Measurements from ENCODE around the gene JAKMIP1. TPM values are rescaled to one million over a fixed set of nuclear protein-coding genes. Genes with fewer than 3 reads are reported as not detected.

Gene JAKMIP1
- total RNA-seq (2022), result not detected in 2 replicates
- not detected for Bru-seq, nascent RNA
- BruChase-seq, experiment 1, labeled RNA remaining after a 6-hour chase, result percentile 13 among the genes with signal in this experiment
- BruChase-seq, experiment 2, labeled RNA remaining after a 2-hour chase, result not detected
- long read RNA-seq, result 0 reads

DNA sequence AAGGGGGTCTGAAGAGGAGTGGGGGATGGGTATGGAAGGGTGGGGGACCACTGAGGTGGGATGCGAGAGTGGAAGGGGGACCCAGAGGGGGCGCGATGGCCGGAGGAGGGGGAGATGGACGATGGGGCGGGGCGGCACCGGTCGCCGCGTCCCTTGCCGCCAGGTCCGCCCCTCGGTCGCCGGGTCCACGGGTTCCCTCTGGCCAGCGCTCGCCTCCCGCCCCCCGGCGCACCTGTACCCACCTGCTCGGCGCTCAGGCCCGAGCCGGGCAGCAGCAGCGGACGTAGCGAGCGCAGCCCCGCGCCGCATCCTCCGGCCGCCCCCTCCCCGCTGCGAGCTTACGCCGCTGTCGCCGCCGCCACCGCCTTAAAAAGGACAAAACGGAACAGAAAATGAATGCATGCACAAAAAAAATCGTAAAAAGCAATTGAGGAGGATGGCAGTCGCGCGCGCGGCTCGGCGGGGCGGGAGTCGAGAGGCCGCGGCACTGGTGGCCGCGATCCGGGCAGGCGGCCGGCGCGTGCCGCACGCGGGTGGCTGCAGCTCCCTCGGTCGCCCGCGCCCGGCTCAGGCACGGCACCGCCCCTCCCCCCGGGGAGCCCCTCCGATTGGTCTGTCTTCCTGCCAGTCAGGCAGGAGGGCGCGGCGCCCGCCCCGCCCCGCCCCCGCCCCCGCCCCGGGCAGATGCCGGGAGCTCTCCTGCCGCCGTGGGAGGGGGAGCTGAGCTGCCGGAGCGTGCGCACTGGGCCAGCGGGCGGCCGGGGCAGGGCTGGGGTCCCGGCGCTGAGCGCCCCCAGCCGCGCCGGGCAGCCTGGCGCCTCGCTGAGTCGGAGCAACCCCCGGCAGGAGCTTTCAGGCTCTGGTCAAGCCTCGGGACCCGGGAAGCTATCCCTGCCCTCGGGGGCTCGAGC lies at the start of gene JAKMIP1:
Gene JAKMIP1 (minus strand): TSS at position 539 of the 911 bp plus-strand sequence. CDS start 87,699 bp downstream, outside the sequence.
- Mint-ChIP-seq H3K4me1 (ENCODE audit: low read depth, unreplicated experiment) (no peaks in the 10 kb centered on the region), H3K27me3 (ENCODE audit: unreplicated experiment) (peaks cover 55% of the 10 kb centered on the region), H3K27ac (ENCODE audit: unreplicated experiment) (no peak within 1 kb of the TSS), H3K36me3 (ENCODE audit: insufficient read depth, unreplicated experiment) (peaks cover 6% of the 10 kb centered on the region), H3K4me3 (ENCODE audit: low read depth, unreplicated experiment) (peak within 1 kb of the TSS; percentile 60), H3K9me3 (ENCODE audit: low read depth, unreplicated experiment) (peaks cover 3% of the 10 kb centered on the region)
- DNase-seq, result peak; percentile 91
- TF ChIP-seq, protein P1, sequence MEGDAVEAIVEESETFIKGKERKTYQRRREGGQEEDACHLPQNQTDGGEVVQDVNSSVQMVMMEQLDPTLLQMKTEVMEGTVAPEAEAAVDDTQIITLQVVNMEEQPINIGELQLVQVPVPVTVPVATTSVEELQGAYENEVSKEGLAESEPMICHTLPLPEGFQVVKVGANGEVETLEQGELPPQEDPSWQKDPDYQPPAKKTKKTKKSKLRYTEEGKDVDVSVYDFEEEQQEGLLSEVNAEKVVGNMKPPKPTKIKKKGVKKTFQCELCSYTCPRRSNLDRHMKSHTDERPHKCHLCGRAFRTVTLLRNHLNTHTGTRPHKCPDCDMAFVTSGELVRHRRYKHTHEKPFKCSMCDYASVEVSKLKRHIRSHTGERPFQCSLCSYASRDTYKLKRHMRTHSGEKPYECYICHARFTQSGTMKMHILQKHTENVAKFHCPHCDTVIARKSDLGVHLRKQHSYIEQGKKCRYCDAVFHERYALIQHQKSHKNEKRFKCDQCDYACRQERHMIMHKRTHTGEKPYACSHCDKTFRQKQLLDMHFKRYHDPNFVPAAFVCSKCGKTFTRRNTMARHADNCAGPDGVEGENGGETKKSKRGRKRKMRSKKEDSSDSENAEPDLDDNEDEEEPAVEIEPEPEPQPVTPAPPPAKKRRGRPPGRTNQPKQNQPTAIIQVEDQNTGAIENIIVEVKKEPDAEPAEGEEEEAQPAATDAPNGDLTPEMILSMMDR (IDR thresholded peaks at IDR 0.05; ENCODE audit: unreplicated experiment), result no peak
- CTCF ChIA-PET, result interaction anchor here (0.6 to 1.2 kb wide), 4 partner anchors 130 to 1967 kb away, joined by 3 read pairs; no protein-coding TSS in a partner anchor
- intact Hi-C loops (cut with micrococcal nuclease; ENCODE audit: unreplicated experiment), result no loop called here
- BruUV-seq (replicated peaks), result no TSS peak

DNA sequence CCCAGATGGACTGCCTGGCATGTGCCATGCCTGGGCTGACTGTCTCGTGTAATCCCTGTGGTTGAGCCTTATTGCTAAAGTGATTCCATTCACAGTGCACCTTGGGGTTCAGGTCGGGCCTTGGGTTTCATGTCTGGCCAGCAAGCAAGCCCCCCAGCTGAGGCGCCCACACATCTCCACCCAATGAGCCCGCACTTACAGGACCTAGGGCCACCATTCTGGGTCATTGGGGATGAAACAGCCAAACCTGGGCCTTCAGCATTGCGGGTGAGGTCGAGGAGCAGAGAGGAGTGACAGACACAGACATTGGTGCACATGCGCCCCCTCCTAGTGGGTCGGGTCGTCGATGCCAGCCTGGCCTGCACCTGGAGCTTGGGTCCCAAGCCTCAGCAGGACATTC lies 48.0 kb upstream of the JAKMIP1 start:
- H3K4me1 Mint-ChIP-seq (ENCODE audit: low read depth, unreplicated experiment), result no peaks in the 10 kb centered on the region
- DNase-seq, result no peak
- TF ChIP-seq, protein P1 (IDR thresholded peaks at IDR 0.05; ENCODE audit: unreplicated experiment), result no peak
- no TSS peak for BruUV-seq (replicated peaks)
- intact Hi-C loops (cut with micrococcal nuclease; ENCODE audit: unreplicated experiment), result no loop called here
- H3K27ac Mint-ChIP-seq (ENCODE audit: unreplicated experiment), result no peak overlapping the region
- CTCF ChIA-PET, result no interaction called here
- no peak overlapping the region for H3K4me3 Mint-ChIP-seq (ENCODE audit: low read depth, unreplicated experiment)
- H3K27me3 Mint-ChIP-seq (ENCODE audit: unreplicated experiment), result peaks cover 46% of the 10 kb centered on the region
- H3K9me3 Mint-ChIP-seq (ENCODE audit: low read depth, unreplicated experiment), result peaks cover 4% of the 10 kb centered on the region
- no peaks in the 10 kb centered on the region for H3K36me3 Mint-ChIP-seq (ENCODE audit: insufficient read depth, unreplicated experiment)

DNA sequence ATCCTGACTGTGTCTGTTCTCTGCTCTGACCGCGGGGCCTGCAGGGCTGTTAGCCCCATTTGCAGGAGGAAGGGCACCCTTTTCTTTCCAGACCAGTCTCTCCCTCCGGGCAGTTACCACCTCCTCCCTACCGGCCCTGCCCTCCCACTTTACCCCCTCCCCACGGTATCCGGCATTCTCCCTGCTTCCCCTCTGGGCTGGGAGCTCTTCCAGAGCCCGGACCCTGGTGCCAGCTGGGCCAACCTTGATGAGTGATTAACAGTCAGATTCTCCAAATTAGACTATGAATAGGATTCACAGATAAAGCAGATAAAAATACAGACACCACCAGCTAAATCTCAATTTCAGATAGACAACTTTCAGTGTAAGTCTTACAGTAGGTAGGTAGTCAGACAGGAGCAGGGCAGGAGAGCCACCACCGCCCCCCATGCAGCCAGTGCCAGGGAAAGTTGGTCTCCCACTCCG lies 45.9 kb upstream of the JAKMIP1 start:
- no TSS peak for BruUV-seq (replicated peaks)
- H3K36me3 Mint-ChIP-seq (ENCODE audit: insufficient read depth, unreplicated experiment), result no peaks in the 10 kb centered on the region
- peaks cover 41% of the 10 kb centered on the region for H3K27me3 Mint-ChIP-seq (ENCODE audit: unreplicated experiment)
- H3K4me3 Mint-ChIP-seq (ENCODE audit: low read depth, unreplicated experiment), result no peak overlapping the region
- TF ChIP-seq, protein P1 (IDR thresholded peaks at IDR 0.05; ENCODE audit: unreplicated experiment), result no peak
- peaks cover 4% of the 10 kb centered on the region for H3K9me3 Mint-ChIP-seq (ENCODE audit: low read depth, unreplicated experiment)
- intact Hi-C loops (cut with micrococcal nuclease; ENCODE audit: unreplicated experiment), result no loop called here
- DNase-seq, result no peak
- CTCF ChIA-PET, result no interaction called here
- H3K4me1 Mint-ChIP-seq (ENCODE audit: low read depth, unreplicated experiment), result no peaks in the 10 kb centered on the region
- no peak overlapping the region for H3K27ac Mint-ChIP-seq (ENCODE audit: unreplicated experiment)

DNA sequence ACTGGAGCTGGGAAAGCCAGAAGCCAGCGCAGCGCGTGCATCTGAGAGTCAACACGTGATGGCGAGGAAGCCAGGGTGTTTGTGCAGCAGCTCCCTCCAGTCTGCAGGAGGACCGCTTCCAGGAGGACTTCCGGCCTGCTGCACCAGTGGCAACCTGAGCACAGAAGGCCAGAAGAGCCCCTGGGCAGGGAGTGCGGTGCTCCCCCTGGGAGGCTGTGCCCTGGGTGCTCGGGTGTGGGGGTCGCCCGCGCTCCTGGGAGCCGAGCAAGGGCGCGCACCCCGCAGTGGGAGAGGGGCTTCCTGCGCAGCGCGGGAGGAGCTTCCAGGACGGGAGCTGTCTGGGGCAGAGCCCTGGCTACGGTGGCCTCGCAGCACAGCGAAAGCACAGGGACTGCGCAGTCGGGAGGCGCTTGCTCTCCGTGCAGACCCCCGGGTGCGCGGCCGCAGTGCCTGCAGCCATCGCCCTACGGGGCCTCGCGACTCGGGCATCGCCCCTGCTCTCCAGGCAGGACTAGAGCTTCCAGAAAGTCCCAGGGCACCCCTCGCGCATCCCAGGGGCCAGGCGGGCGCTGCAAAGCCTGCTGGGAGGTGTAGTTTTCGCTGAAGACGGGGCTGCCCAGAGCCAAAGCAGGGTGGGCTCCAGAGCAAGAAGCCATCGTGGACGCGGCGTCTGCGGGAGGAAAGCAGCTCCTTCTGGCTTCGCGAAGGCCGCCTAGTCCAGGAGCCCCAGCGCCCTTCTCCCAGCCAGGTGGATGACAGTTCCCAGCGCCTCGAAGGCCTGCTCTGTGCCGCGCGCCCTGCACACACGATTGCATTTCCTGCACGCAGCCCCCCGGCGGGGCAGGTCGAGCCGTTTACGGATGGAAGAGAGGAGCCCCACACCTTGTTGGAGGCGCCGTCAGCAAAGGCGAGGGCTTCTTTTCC lies 45.2 kb upstream of the JAKMIP1 start:
- Mint-ChIP-seq H3K36me3 (ENCODE audit: insufficient read depth, unreplicated experiment) (no peaks in the 10 kb centered on the region), H3K4me1 (ENCODE audit: low read depth, unreplicated experiment) (no peaks in the 10 kb centered on the region), H3K27ac (ENCODE audit: unreplicated experiment) (no peak overlapping the region), H3K9me3 (ENCODE audit: low read depth, unreplicated experiment) (peaks cover 4% of the 10 kb centered on the region), H3K4me3 (ENCODE audit: low read depth, unreplicated experiment) (no peak overlapping the region), H3K27me3 (ENCODE audit: unreplicated experiment) (peaks cover 48% of the 10 kb centered on the region)
- TF ChIP-seq, protein P1 (IDR thresholded peaks at IDR 0.05; ENCODE audit: unreplicated experiment), result no peak
- DNase-seq, result no peak
- CTCF ChIA-PET, result no interaction called here
- BruUV-seq (replicated peaks), result no TSS peak
- intact Hi-C loops (cut with micrococcal nuclease; ENCODE audit: unreplicated experiment), result no loop called here

Data from Calu3 (cell line).